GM12878 (cell line): ENCODE results near the gene HPX. TPM values are rescaled to one million over a fixed set of nuclear protein-coding genes. Genes with fewer than 3 reads are reported as not detected.

Experiments used
- CHD2 ChIP-seq: IDR thresholded peaks from 2 replicates; pipeline ENCODE4 v1.6.1; 2011; ENCODE audit warnings: low read depth, low read length, improper control_type of control experiment, borderline replicate concordance
- JUNB ChIP-seq: IDR thresholded peaks from 2 replicates; pipeline ENCODE4 v1.6.1; 2016; ENCODE audit warnings: antibody characterized with exemption, mild to moderate bottlenecking
- MEF2A ChIP-seq: IDR thresholded peaks from 2 replicates; pipeline ENCODE4 v1.6.1; 2011; ENCODE audit warnings: low read depth, mild to moderate bottlenecking, low read length, moderate library complexity; ENCODE audit not compliant: insufficient read depth
- RB1 ChIP-seq: fragments of 450-650 bp; formaldehyde crosslinking; IDR thresholded peaks from 2 replicates; pipeline ENCODE4 v1.6.1; 2017; ENCODE audit warnings: mild to moderate bottlenecking, borderline replicate concordance
- SIX5 ChIP-seq: IDR thresholded peaks from 2 replicates; pipeline ENCODE4 v1.6.1; 2011; ENCODE audit warnings: mild to moderate bottlenecking, low read depth, low read length, moderate library complexity; ENCODE audit not compliant: severe bottlenecking
- SP1 ChIP-seq: IDR thresholded peaks from one replicate; pipeline ENCODE4 v1.6.1; 2011; ENCODE audit warnings: low read depth, low read length
- ZNF217 ChIP-seq: fragments of 450-650 bp; IDR thresholded peaks from 2 replicates; pipeline ENCODE4 v1.6.1; 2017; ENCODE audit warnings: antibody characterized with exemption, mild to moderate bottlenecking
- ZNF592 ChIP-seq: fragments of 450-650 bp; IDR thresholded peaks from 2 replicates; pipeline ENCODE4 v1.6.1; 2017; ENCODE audit warnings: mild to moderate bottlenecking, moderate library complexity
- ZSCAN29 ChIP-seq: fragments of 450-650 bp; IDR thresholded peaks from 2 replicates; pipeline ENCODE4 v1.6.1; 2017; ENCODE audit warnings: mild to moderate bottlenecking, moderate library complexity
- polyA plus RNA-seq, 11 experiments: library from polyadenylated mRNA; depleted of rRNA in 4 of 11; unstranded in 6 of 11; stranded (reverse) in 5 of 11; fragments of >200 nt; fragmentation: Nextera tagmentation in 4 of 11; fragmentation: Illumina TruSeq in 1 of 11; extraction: Ambion mirVana in 4 of 11; extraction: Trizol in 1 of 11; gene quantifications; 1 replicate in 1 of 11; 2 replicates in 10 of 11; pipeline versions ENCODE4 v1.2.1 to v1.2.3, GENCODE V29; 2011 to 2016; ENCODE audit warnings: inconsistent platforms in 2 of 11, missing spikeins in 2 of 11, low read depth in 1 of 11
- total RNA-seq, 4 experiments: library from RNA; depleted of rRNA in 3 of 4; stranded (reverse); fragments of >200 nt in 3 of 4; fragmentation: Illumina TruSeq in 1 of 4; extraction: Trizol in 1 of 4; gene quantifications; 2 replicates each; pipeline versions ENCODE4 v1.2.1 to v1.2.3, GENCODE V29; 2013 to 2021

The HPX gene
- total and polyA plus RNA-seq, 10 of the 15 experiments (the other 5 are each of a cell fraction or from before 2014, with no cell fraction given) = 0.08 to 1.7 (median 0.18) TPM; not detected in 1

GRCh38 chr11:6437423-6437822, 3.4 kb downstream of the HPX start (continued):
- no peak for TF ChIP-seq ZNF592
- TF ChIP-seq ZSCAN29 = no peak
- TF ChIP-seq CHD2 = no peak
- TF ChIP-seq RB1 = no peak
- no peak for TF ChIP-seq MEF2A
- no peak for TF ChIP-seq SP1
- no peak for TF ChIP-seq ZNF217
- TF ChIP-seq SIX5 = no peak
- no peak for TF ChIP-seq JUNB
